Measurements from ENCODE around the gene UBAP2.

UBAP2 gene

DNA sequence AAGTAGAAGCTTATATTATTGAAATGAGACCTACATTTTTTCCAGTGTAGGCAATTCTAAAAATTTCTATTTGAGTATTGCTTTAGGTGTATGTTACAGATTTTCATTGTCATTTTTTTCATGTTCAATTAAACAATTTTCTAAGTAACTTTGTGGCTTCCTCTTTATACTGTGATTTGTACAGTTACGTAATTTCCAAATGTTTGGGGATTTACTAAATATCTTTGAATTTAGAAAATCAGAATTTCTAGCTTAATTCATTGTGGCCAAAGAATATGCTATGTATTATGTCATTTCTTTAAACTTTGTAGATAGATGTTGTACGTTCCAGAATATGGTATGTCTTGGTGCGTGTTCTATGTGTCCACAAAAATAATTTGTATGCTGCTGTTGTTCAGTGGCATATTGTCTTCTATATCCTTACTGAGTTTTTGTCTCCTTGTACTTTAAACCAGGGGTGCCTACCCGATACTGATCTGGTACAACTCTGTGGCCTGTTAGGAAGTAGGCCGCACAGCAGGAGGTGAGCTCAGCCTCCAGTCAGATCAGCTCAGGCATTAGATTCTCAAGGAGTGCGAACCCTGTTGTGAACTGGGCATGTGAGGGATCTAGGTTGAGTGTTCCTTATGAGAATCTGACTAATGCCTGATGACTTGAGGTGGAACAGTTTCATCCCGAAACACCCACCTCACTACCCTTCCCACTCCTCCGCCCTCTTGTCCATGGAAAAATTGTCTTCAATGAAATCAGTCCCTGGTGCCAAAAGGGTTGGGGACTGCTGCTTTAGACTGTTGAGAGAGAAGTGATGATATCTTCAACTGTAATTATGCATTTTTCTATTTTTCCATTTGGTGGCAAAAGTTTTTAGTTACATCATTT is 168.2 kb downstream of the UBAP2 start:
- DNase-seq (no peak), ATAC-seq (no peak)

DNA sequence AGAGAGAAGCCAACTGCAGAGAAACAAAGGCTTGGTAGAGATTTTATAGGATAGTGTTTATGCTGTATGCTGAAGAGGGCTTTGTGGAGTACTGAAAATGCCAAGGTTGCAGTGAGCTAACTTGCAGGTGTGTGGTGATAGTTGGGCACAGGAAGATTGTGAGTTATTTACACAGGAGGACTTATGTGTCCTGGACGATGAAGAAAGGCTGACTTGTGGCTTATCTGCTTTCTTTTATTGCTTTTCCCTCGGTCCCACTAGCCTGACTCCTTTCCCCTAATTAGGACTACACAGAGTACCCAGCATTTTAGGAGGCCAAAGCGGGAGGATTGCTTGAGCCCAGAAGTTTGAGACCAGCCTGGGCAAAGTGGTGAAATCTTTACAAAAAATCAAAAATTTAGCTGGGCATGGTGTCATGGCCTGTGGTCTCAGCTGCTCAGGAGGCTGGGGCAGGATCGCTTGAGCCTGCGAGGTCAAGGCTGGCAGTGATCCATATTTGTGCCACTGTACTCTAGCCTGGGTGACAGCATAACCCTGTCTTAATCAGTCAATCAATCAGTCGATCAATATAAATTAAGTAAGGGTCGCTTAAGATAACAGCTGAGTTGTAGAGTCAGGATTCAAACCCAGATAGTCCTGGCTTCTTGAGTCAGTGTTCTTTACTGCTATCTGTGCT is 169.9 kb downstream of the UBAP2 start:
- DNase-seq (no peak), ATAC-seq (no peak)

DNA sequence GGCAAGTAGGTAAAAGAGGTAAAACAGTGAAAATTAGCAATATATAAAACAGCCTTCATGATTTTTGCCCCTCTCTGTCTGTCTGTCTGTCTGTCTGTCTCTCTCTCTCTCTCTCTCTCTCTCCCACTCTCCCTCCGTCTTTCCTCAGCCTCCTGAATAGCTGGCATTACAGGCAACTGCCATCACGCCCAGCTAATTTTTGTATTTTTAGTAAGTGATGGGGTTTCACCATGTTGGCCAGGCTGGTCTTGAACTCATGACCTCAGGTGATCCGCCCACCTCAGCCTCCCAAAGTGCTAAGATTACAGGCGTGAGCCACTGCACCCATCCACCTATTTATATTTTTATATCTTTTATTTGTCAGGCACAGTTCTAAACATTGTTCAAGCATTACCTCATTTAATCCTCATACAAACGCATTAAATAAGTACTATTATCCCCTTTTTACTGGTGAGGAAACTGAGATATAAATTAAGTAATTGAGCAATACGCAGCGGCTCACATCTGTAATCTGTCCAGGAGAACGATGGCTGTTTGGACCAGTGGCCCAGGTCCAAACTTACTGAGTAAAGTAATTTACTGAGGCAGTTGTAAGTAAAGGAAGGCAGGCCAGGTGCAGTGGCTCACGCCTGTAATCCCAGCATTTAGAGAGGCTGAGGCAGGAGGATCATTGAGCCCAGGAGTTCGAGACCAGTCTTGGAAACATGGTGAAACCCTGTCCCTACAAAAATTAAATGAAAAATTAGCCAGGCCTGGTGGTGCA is 170.8 kb downstream of the UBAP2 start:
- DNase-seq (no peak), ATAC-seq (no peak)
